ENCODE measurements around the gene NPC1L1.

GRCh38 chr7:44467217-44467548 lies 73.9 kb downstream of the NPC1L1 start:
- TF ChIP-seq RBFOX2 (IDR thresholded peaks at IDR 0.05; ENCODE audit: low read depth, low read length) (no peak), ZNF263 (CRISPR knock-in tag; IDR thresholded peaks at IDR 0.05) (no peak)

Data from HepG2 (cell line).